ENCODE measurements around the gene LEPROT. TPM values are rescaled to one million over a fixed set of nuclear protein-coding genes. Genes with fewer than 3 reads are reported as not detected.

Gene LEPROT
- total and polyA plus RNA-seq, 10 of the 15 experiments (the other 5 are each of a cell fraction or from before 2014, with no cell fraction given), result 14.9 to 38.1 (median 17.4) TPM

DNA sequence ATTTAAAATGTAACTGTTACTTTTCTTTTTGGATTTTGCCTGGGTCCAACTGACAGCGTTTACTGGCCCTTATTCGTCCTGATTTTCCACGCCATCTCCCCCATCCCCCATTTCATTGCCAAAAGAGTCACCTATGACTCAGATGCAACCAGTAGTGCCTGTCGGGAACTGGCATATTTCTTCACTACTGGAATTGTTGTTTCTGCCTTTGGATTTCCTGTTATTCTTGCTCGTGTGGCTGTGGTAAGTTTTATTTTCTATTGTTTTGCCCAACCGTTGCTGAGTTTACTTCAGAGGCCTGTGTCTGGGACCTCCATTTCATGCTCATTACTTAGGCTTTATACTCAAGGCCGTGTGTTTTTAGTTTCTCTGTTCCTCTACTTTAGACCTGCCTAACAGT lies 9.3 kb downstream of the LEPROT start (continued):
- TF ChIP-seq CBX3 (IDR thresholded peaks at IDR 0.05; ENCODE audit: borderline replicate concordance, low read depth), result no peak
- TF ChIP-seq, protein P1, sequence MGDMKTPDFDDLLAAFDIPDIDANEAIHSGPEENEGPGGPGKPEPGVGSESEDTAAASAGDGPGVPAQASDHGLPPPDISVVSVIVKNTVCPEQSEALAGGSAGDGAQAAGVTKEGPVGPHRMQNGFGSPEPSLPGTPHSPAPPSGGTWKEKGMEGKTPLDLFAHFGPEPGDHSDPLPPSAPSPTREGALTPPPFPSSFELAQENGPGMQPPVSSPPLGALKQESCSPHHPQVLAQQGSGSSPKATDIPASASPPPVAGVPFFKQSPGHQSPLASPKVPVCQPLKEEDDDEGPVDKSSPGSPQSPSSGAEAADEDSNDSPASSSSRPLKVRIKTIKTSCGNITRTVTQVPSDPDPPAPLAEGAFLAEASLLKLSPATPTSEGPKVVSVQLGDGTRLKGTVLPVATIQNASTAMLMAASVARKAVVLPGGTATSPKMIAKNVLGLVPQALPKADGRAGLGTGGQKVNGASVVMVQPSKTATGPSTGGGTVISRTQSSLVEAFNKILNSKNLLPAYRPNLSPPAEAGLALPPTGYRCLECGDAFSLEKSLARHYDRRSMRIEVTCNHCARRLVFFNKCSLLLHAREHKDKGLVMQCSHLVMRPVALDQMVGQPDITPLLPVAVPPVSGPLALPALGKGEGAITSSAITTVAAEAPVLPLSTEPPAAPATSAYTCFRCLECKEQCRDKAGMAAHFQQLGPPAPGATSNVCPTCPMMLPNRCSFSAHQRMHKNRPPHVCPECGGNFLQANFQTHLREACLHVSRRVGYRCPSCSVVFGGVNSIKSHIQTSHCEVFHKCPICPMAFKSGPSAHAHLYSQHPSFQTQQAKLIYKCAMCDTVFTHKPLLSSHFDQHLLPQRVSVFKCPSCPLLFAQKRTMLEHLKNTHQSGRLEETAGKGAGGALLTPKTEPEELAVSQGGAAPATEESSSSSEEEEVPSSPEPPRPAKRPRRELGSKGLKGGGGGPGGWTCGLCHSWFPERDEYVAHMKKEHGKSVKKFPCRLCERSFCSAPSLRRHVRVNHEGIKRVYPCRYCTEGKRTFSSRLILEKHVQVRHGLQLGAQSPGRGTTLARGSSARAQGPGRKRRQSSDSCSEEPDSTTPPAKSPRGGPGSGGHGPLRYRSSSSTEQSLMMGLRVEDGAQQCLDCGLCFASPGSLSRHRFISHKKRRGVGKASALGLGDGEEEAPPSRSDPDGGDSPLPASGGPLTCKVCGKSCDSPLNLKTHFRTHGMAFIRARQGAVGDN (IDR thresholded peaks at IDR 0.05), result no peak
- TF ChIP-seq, protein P2, sequence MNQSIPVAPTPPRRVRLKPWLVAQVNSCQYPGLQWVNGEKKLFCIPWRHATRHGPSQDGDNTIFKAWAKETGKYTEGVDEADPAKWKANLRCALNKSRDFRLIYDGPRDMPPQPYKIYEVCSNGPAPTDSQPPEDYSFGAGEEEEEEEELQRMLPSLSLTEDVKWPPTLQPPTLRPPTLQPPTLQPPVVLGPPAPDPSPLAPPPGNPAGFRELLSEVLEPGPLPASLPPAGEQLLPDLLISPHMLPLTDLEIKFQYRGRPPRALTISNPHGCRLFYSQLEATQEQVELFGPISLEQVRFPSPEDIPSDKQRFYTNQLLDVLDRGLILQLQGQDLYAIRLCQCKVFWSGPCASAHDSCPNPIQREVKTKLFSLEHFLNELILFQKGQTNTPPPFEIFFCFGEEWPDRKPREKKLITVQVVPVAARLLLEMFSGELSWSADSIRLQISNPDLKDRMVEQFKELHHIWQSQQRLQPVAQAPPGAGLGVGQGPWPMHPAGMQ (IDR thresholded peaks at IDR 0.05; ENCODE audit: borderline replicate concordance), result no peak

DNA sequence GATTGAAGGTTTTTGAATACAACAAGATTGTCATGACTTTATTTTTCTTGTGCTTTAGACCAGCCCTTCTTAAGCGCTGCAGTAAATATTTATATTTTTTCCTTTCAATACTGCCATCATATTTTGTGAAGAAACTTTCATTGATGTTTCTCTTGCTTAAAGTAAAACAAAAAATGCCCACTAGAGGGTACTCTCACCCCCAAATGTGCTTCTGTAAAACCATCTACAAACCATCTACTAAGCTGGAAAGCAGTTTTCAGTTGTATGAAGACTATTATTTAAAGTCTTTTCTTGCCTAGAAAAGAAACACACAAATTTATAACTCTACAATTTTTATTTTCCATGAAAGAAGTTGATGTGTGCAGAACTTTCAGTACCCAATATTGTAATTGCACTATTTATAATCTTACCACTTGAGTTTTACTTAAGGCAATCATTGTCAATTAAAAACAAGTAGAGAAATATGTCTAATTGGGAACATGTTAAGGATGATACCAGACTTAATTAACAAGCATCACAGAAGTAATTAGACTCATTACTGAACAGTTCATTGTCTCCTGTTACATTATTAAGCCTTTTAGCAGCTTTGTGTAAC lies 10.7 kb downstream of the LEPROT start:
- TF ChIP-seq, protein P3, sequence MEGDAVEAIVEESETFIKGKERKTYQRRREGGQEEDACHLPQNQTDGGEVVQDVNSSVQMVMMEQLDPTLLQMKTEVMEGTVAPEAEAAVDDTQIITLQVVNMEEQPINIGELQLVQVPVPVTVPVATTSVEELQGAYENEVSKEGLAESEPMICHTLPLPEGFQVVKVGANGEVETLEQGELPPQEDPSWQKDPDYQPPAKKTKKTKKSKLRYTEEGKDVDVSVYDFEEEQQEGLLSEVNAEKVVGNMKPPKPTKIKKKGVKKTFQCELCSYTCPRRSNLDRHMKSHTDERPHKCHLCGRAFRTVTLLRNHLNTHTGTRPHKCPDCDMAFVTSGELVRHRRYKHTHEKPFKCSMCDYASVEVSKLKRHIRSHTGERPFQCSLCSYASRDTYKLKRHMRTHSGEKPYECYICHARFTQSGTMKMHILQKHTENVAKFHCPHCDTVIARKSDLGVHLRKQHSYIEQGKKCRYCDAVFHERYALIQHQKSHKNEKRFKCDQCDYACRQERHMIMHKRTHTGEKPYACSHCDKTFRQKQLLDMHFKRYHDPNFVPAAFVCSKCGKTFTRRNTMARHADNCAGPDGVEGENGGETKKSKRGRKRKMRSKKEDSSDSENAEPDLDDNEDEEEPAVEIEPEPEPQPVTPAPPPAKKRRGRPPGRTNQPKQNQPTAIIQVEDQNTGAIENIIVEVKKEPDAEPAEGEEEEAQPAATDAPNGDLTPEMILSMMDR (IDR thresholded peaks at IDR 0.05 in 2 of 3, conservative IDR thresholded peaks at IDR 0.05 in 1 of 3; ENCODE audit: control insufficient read depth in 2 of 3, extremely low read depth in 1 of 3, insufficient read depth in 1 of 3, low read depth in 3 of 3, low read length in 3 of 3), result peak; percentile 51 to 59 (median 53)
- TF ChIP-seq RAD21 (IDR thresholded peaks at IDR 0.05; ENCODE audit: insufficient read depth, low read depth, low read length) (peak; percentile 52), SMC3 (IDR thresholded peaks at IDR 0.05; ENCODE audit: borderline replicate concordance, low read length) (peak; percentile 41; the same call in 1 of the 2 replicates), IKZF1 (conservative IDR thresholded peaks at IDR 0.05) (no peak)
- Histone ChIP-seq H2AFZ (ENCODE audit: control insufficient read depth, low read depth, low read length) (no peak overlapping the region), H3K9ac (ENCODE audit: control insufficient read depth, insufficient read depth, low read length) (no peak overlapping the region), H3K4me2 (ENCODE audit: control insufficient read depth, insufficient read depth) (no peak overlapping the region), H3K27ac (ENCODE audit: control insufficient read depth, insufficient read depth) (no peak overlapping the region), H4K20me1 (ENCODE audit: control insufficient read depth, insufficient read depth) (no peaks in the 10 kb centered on the region), H3K9me3 (replicated peaks; ENCODE audit: control insufficient read depth, insufficient read depth, low read length) (no peaks in the 10 kb centered on the region), H3K4me1 (ENCODE audit: control insufficient read depth, insufficient read depth, low read length) (no peaks in the 10 kb centered on the region), H3K27me3 (replicated peaks in 1 of 2; ENCODE audit: control insufficient read depth in 2 of 2, insufficient read depth in 2 of 2, low read length in 1 of 2) (no peaks in the 10 kb centered on the region), H3K36me3 (ENCODE audit: control insufficient read depth in 2 of 2, insufficient read depth in 2 of 2, low read length in 1 of 2) (peaks cover under 1 to 18% of the 10 kb centered on the region in 2 experiments; a peak in 3 of 4 replicates), H3K79me2 (ENCODE audit: control insufficient read depth, insufficient read depth, low read length) (no peaks in the 10 kb centered on the region), H3K4me3 (no peak overlapping the region)
- CTCF ChIA-PET, result interaction anchor here (0.7 to 4.8 kb wide), 16 partner anchors 8 to 1015 kb away, joined by 3 to 41 read pairs (median 5); partner anchors contain the start of genes LEPR and LEPROT
- no TSS peak for BruUV-seq (replicated peaks)
- peak; percentile 13 for FAIRE-seq
- DNase-seq (ENCODE audit: low read depth, low spot score), result no peak
- in situ Hi-C loops (cut with MboI) (no loop called here), intact Hi-C loops (cut with micrococcal nuclease; ENCODE audit: unreplicated experiment) (loop anchor here (1.0 to 10.0 kb wide), 2 partner anchors 196 to 256 kb away; no protein-coding TSS in a partner anchor)
- ATAC-seq, result peak; percentile 73
- POLR2A ChIA-PET, result no interaction called here
- RAD21 ChIA-PET (ENCODE audit: unreplicated experiment), result interaction anchor here (1.3 to 2.1 kb wide), 3 partner anchors 11 to 256 kb away, joined by 4 to 6 read pairs (median 4); partner anchors contain the start of genes LEPR and LEPROT
- SMC1A ChIA-PET (ENCODE audit: uncharacterized antibody, unreplicated experiment), result interaction anchor here (0.6 to 2.4 kb wide), 7 partner anchors 8 to 257 kb away, joined by 3 to 13 read pairs (median 3); no protein-coding TSS in a partner anchor
- WGBS (ENCODE audit: insufficient coverage, insufficient replicate concordance, low lambda C conversion rate, missing lambda C conversion rate), result 56% methylated on average over 1 of the region's 1 CpG
